ENCODE measurements around the gene ARHGAP26.

ARHGAP26 gene

GRCh38 chr5:143030349-143030748 lies 260.2 kb downstream of the ARHGAP26 start:
- TF ChIP-seq CTCF (IDR thresholded peaks at IDR 0.05), result no peak
- no peak for DNase-seq (ENCODE audit: low spot score)
- Histone ChIP-seq H3K27ac (no peak overlapping the region), H3K4me3 (no peak overlapping the region)

GRCh38 chr5:143031781-143032580 lies 261.8 kb downstream of the ARHGAP26 start:
- Histone ChIP-seq H3K4me3 (no peak overlapping the region), H3K27ac (no peak overlapping the region)
- DNase-seq (ENCODE audit: low spot score), result no peak
- no peak for TF ChIP-seq CTCF (IDR thresholded peaks at IDR 0.05)

GRCh38 chr5:143032581-143032836 lies 262.3 kb downstream of the ARHGAP26 start:
- Histone ChIP-seq H3K27ac (no peak overlapping the region), H3K4me3 (no peak overlapping the region)
- no peak for TF ChIP-seq CTCF (IDR thresholded peaks at IDR 0.05)
- DNase-seq (ENCODE audit: low spot score), result no peak

- no peak overlapping the region for H3K4me3 ChIP-seq
- TF ChIP-seq CTCF (IDR thresholded peaks at IDR 0.05), result no peak
- DNase-seq (ENCODE audit: low spot score), result no peak
- H3K27ac ChIP-seq, result no peak overlapping the region
Observed at GRCh38 chr5:143033535-143034250, 263.5 kb downstream of the ARHGAP26 start.

GRCh38 chr5:143036146-143036927 lies 266.2 kb downstream of the ARHGAP26 start:
- TF ChIP-seq CTCF (IDR thresholded peaks at IDR 0.05), result no peak
- Histone ChIP-seq H3K4me3 (no peak overlapping the region), H3K27ac (no peak overlapping the region)
- no peak for DNase-seq (ENCODE audit: low spot score)

GRCh38 chr5:143037071-143037470 lies 266.9 kb downstream of the ARHGAP26 start:
- no peak for DNase-seq (ENCODE audit: low spot score)
- no peak overlapping the region for H3K27ac ChIP-seq
- no peak overlapping the region for H3K4me3 ChIP-seq
- TF ChIP-seq CTCF (IDR thresholded peaks at IDR 0.05), result no peak
